ENCODE results near the gene TEPSIN.

DNA sequence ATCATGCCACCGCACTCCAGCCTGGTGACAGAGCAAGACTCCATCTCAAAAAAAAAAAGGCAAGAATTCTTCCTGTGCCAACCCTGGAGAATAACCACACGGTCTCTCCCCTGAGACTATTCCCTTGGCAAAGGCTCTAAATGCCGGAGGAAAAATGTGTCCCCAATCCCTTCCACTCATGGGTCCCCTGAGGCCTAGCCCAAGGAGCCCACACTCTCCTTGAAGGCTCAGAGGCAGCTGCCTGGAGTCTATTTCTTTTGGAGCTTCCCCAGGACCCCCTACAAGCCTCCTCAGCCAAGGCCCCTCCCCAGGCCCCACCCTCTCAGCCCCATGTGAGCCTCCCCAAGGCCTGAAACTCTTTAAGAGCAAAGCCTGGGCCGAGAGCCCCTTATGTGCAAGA is 32.7 kb downstream of the TEPSIN start:
- TF ChIP-seq, protein P1, sequence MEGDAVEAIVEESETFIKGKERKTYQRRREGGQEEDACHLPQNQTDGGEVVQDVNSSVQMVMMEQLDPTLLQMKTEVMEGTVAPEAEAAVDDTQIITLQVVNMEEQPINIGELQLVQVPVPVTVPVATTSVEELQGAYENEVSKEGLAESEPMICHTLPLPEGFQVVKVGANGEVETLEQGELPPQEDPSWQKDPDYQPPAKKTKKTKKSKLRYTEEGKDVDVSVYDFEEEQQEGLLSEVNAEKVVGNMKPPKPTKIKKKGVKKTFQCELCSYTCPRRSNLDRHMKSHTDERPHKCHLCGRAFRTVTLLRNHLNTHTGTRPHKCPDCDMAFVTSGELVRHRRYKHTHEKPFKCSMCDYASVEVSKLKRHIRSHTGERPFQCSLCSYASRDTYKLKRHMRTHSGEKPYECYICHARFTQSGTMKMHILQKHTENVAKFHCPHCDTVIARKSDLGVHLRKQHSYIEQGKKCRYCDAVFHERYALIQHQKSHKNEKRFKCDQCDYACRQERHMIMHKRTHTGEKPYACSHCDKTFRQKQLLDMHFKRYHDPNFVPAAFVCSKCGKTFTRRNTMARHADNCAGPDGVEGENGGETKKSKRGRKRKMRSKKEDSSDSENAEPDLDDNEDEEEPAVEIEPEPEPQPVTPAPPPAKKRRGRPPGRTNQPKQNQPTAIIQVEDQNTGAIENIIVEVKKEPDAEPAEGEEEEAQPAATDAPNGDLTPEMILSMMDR (conservative IDR thresholded peaks at IDR 0.05 in 1 of 2, IDR thresholded peaks at IDR 0.05 in 1 of 2; ENCODE audit: extremely low read depth in 1 of 2, insufficient read depth in 1 of 2, low read depth in 1 of 2, low read length in 2 of 2): no peak
- TF ChIP-seq EZH2 (IDR thresholded peaks at IDR 0.05; ENCODE audit: borderline replicate concordance, low read length): no peak
